Measurements from ENCODE around the gene MAGOHB.

DNA sequence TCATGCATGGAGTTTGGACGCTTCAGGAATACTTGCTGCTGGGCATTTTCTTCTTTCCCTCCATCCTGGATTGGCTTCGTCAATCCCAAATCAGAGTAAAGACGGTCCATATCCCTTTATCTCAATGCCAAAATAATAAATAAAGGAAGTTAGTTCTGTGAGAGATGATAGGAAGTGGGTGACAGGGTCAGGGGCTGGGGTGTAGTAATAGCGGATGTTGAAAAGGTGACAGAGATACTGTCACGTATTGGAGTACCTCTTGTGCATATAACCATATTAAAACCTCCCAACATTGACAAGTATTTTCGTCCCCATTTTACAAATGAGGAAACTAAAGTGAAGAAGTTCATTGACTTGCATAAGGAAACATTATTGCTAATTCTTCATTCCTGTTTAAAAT, 12.4 kb downstream of the MAGOHB start:
- TF ChIP-seq, protein P1, sequence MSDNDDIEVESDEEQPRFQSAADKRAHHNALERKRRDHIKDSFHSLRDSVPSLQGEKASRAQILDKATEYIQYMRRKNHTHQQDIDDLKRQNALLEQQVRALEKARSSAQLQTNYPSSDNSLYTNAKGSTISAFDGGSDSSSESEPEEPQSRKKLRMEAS (IDR thresholded peaks at IDR 0.05), result no peak
- TF ChIP-seq YY1 (IDR thresholded peaks at IDR 0.05; ENCODE audit: low read depth), result no peak
- TF ChIP-seq EGR1 (IDR thresholded peaks at IDR 0.05), result no peak
- TF ChIP-seq RAD21 (IDR thresholded peaks at IDR 0.05; ENCODE audit: low read depth), result no peak
- TF ChIP-seq TAF1 (IDR thresholded peaks at IDR 0.05; ENCODE audit: low read depth), result no peak
- TF ChIP-seq, protein P2, sequence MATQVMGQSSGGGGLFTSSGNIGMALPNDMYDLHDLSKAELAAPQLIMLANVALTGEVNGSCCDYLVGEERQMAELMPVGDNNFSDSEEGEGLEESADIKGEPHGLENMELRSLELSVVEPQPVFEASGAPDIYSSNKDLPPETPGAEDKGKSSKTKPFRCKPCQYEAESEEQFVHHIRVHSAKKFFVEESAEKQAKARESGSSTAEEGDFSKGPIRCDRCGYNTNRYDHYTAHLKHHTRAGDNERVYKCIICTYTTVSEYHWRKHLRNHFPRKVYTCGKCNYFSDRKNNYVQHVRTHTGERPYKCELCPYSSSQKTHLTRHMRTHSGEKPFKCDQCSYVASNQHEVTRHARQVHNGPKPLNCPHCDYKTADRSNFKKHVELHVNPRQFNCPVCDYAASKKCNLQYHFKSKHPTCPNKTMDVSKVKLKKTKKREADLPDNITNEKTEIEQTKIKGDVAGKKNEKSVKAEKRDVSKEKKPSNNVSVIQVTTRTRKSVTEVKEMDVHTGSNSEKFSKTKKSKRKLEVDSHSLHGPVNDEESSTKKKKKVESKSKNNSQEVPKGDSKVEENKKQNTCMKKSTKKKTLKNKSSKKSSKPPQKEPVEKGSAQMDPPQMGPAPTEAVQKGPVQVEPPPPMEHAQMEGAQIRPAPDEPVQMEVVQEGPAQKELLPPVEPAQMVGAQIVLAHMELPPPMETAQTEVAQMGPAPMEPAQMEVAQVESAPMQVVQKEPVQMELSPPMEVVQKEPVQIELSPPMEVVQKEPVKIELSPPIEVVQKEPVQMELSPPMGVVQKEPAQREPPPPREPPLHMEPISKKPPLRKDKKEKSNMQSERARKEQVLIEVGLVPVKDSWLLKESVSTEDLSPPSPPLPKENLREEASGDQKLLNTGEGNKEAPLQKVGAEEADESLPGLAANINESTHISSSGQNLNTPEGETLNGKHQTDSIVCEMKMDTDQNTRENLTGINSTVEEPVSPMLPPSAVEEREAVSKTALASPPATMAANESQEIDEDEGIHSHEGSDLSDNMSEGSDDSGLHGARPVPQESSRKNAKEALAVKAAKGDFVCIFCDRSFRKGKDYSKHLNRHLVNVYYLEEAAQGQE (IDR thresholded peaks at IDR 0.05; ENCODE audit: low read depth), result no peak
- TF ChIP-seq NFIC (IDR thresholded peaks at IDR 0.05), result no peak
- no peak for TF ChIP-seq EP300 (IDR thresholded peaks at IDR 0.05; ENCODE audit: borderline replicate concordance)
